GM12878 (cell line): ENCODE data around the gene TMEM161B.

Experiments used
- CHD2 ChIP-seq: IDR thresholded peaks from 2 replicates; pipeline ENCODE4 v1.6.1; 2011; ENCODE audit warnings: low read depth, low read length, improper control_type of control experiment, borderline replicate concordance
- POLR2A ChIP-seq: IDR thresholded peaks from 2 replicates; pipeline ENCODE4 v1.6.1; 2011; ENCODE audit warnings: low read depth, mild to moderate bottlenecking, low read length
- SP1 ChIP-seq: IDR thresholded peaks from one replicate; pipeline ENCODE4 v1.6.1; 2011; ENCODE audit warnings: low read depth, low read length
- TF ChIP-seq, protein P1 (sequence below), 3 experiments: IDR thresholded peaks in 2 of 3; conservative IDR thresholded peaks in 1 of 3; 2 replicates each; pipeline ENCODE4 v1.5.1; 2011; ENCODE audit warnings: low read depth in 3 of 3, low read length in 3 of 3, mild to moderate bottlenecking in 3 of 3, control low read depth in 2 of 3, moderate library complexity in 2 of 3, inconsistent platforms in 1 of 3, mixed read lengths in 1 of 3; ENCODE audit not compliant: control insufficient read depth in 2 of 3, insufficient read depth in 1 of 3; ENCODE audit errors: extremely low read depth in 1 of 3

DNA sequence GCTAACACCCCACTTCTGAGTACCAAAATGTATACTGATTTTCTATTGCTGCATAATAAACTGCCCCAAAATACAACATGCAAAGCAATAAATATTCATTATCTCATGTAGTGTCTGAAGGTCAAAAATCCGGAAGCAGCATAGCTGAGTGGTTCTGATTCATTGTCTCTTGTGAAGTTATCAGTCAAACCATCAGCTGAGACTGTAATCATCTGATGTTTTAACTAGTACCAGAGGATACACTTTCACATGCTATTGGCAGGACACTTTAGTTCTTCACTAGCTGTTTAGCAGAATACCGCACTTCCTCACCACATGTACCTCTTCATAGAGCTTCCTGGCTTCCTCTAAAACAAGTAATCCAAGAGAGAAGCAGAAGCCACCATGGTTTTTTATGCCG is 12.7 kb upstream of the TMEM161B start:
- TF ChIP-seq SP1 (no peak), POLR2A (no peak), CHD2 (no peak)
- TF ChIP-seq, protein P1, sequence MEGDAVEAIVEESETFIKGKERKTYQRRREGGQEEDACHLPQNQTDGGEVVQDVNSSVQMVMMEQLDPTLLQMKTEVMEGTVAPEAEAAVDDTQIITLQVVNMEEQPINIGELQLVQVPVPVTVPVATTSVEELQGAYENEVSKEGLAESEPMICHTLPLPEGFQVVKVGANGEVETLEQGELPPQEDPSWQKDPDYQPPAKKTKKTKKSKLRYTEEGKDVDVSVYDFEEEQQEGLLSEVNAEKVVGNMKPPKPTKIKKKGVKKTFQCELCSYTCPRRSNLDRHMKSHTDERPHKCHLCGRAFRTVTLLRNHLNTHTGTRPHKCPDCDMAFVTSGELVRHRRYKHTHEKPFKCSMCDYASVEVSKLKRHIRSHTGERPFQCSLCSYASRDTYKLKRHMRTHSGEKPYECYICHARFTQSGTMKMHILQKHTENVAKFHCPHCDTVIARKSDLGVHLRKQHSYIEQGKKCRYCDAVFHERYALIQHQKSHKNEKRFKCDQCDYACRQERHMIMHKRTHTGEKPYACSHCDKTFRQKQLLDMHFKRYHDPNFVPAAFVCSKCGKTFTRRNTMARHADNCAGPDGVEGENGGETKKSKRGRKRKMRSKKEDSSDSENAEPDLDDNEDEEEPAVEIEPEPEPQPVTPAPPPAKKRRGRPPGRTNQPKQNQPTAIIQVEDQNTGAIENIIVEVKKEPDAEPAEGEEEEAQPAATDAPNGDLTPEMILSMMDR (IDR thresholded peaks at IDR 0.05 in 2 of 3, conservative IDR thresholded peaks at IDR 0.05 in 1 of 3; ENCODE audit: control insufficient read depth in 2 of 3, extremely low read depth in 1 of 3, insufficient read depth in 1 of 3, low read depth in 3 of 3, low read length in 3 of 3), result no peak
